ENCODE results near the gene CTDSPL.

DNA sequence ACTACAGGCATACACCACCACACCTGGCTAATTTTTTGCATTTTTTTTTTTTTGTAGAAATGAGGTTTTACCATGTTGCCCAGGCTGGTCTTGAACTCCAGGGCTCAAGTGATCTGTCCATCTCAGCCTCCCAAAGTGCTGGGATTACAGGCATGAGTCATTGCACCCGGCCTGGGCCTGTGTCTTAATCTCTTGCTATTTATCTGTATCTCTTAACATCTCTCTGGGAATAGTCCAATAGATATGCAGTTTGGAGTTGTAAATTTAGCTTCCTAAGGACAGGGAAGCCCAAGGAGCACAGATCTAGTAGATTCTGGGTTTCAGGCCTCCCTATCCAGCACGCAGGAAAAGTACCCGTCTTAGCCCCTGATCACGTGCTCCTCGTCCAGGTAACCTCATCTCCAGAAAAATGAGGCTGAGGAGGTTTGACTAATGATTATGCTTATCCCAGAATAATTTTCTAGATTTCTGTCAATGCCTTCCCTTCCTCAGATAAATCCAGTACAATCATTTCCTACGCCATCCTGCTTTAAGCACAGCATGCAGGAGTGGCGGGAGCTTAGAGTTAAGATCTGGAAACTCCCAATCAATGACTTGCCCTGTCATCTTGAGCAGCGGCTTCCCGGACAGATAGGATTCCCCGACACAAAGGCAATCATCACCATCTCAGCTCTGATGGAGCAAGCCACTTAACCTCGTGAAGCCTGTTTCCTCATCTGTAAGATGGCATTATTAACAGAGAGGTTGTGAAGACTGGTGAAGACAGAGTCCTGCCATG, 12.3 kb upstream of the CTDSPL start:
- TF ChIP-seq POLR2A (IDR thresholded peaks at IDR 0.05): no peak
- TF ChIP-seq POLR2AphosphoS5 (IDR thresholded peaks at IDR 0.05): no peak
- TF ChIP-seq, protein P1, sequence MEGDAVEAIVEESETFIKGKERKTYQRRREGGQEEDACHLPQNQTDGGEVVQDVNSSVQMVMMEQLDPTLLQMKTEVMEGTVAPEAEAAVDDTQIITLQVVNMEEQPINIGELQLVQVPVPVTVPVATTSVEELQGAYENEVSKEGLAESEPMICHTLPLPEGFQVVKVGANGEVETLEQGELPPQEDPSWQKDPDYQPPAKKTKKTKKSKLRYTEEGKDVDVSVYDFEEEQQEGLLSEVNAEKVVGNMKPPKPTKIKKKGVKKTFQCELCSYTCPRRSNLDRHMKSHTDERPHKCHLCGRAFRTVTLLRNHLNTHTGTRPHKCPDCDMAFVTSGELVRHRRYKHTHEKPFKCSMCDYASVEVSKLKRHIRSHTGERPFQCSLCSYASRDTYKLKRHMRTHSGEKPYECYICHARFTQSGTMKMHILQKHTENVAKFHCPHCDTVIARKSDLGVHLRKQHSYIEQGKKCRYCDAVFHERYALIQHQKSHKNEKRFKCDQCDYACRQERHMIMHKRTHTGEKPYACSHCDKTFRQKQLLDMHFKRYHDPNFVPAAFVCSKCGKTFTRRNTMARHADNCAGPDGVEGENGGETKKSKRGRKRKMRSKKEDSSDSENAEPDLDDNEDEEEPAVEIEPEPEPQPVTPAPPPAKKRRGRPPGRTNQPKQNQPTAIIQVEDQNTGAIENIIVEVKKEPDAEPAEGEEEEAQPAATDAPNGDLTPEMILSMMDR (IDR thresholded peaks at IDR 0.05): no peak
- no peak for TF ChIP-seq EP300 (IDR thresholded peaks at IDR 0.05)

All from sigmoid colon (tissue), 4 donors.